Measurements from ENCODE around the gene DSG2. TPM values are rescaled to one million over a fixed set of nuclear protein-coding genes. Genes with fewer than 3 reads are reported as not detected.
"Not testable (repeated sequence)": the region's sequence is repeated elsewhere in the genome, so short reads cannot be mapped to it uniquely, and the experiment has no call there.

DSG2 gene
- total RNA-seq, 1 donor from 2014 or later, result 8.2 TPM

- TF ChIP-seq CTCF (IDR thresholded peaks at IDR 0.05; ENCODE audit: partially characterized antibody, unreplicated experiment), result no peak
- Mint-ChIP-seq H3K27ac (ENCODE audit: unreplicated experiment) (no peak overlapping the region), H3K27me3 (ENCODE audit: unreplicated experiment) (no peaks in the 10 kb centered on the region), H3K4me1 (ENCODE audit: low read depth, unreplicated experiment) (no peaks in the 10 kb centered on the region), H3K36me3 (ENCODE audit: unreplicated experiment) (no peaks in the 10 kb centered on the region), H3K4me3 (ENCODE audit: unreplicated experiment) (no peak overlapping the region), H3K9me3 (ENCODE audit: unreplicated experiment) (no peaks in the 10 kb centered on the region)
- DNase-seq, result no peak
Observed at GRCh38 chr18:31505156-31505555, 7.2 kb downstream of the DSG2 start.

- no peak for DNase-seq
- Mint-ChIP-seq H3K27ac (ENCODE audit: unreplicated experiment) (no peak overlapping the region), H3K4me1 (ENCODE audit: low read depth, unreplicated experiment) (no peaks in the 10 kb centered on the region), H3K27me3 (ENCODE audit: unreplicated experiment) (no peaks in the 10 kb centered on the region), H3K4me3 (ENCODE audit: unreplicated experiment) (no peak overlapping the region), H3K36me3 (ENCODE audit: unreplicated experiment) (no peaks in the 10 kb centered on the region), H3K9me3 (ENCODE audit: unreplicated experiment) (no peaks in the 10 kb centered on the region)
- TF ChIP-seq CTCF (IDR thresholded peaks at IDR 0.05; ENCODE audit: partially characterized antibody, unreplicated experiment), result no peak
Observed at GRCh38 chr18:31506024-31506742, 8.2 kb downstream of the DSG2 start.

- H3K9me3 Mint-ChIP-seq (ENCODE audit: unreplicated experiment); H3K4me3 Mint-ChIP-seq (ENCODE audit: unreplicated experiment); H3K36me3 Mint-ChIP-seq (ENCODE audit: unreplicated experiment); H3K27me3 Mint-ChIP-seq (ENCODE audit: unreplicated experiment); H3K27ac Mint-ChIP-seq (ENCODE audit: unreplicated experiment); H3K4me1 Mint-ChIP-seq (ENCODE audit: low read depth, unreplicated experiment); DNase-seq: not testable (repeated sequence)
Observed at GRCh38 chr18:31507124-31507523, 9.1 kb downstream of the DSG2 start.

GRCh38 chr18:31508781-31509180 lies 10.8 kb downstream of the DSG2 start:
- Mint-ChIP-seq H3K27ac (ENCODE audit: unreplicated experiment) (no peak overlapping the region), H3K4me3 (ENCODE audit: unreplicated experiment) (no peak overlapping the region), H3K9me3 (ENCODE audit: unreplicated experiment) (no peaks in the 10 kb centered on the region), H3K4me1 (ENCODE audit: low read depth, unreplicated experiment) (peaks cover 19% of the 10 kb centered on the region), H3K27me3 (ENCODE audit: unreplicated experiment) (no peaks in the 10 kb centered on the region), H3K36me3 (ENCODE audit: unreplicated experiment) (no peaks in the 10 kb centered on the region)
- no peak for DNase-seq
- no peak for TF ChIP-seq CTCF (IDR thresholded peaks at IDR 0.05; ENCODE audit: partially characterized antibody, unreplicated experiment)

GRCh38 chr18:31509571-31509970 lies 11.6 kb downstream of the DSG2 start:
- Mint-ChIP-seq H3K4me3 (ENCODE audit: unreplicated experiment) (no peak overlapping the region), H3K9me3 (ENCODE audit: unreplicated experiment) (no peaks in the 10 kb centered on the region), H3K27me3 (ENCODE audit: unreplicated experiment) (no peaks in the 10 kb centered on the region), H3K27ac (ENCODE audit: unreplicated experiment) (no peak overlapping the region), H3K4me1 (ENCODE audit: low read depth, unreplicated experiment) (peaks cover 23% of the 10 kb centered on the region), H3K36me3 (ENCODE audit: unreplicated experiment) (no peaks in the 10 kb centered on the region)
- no peak for TF ChIP-seq CTCF (IDR thresholded peaks at IDR 0.05; ENCODE audit: partially characterized antibody, unreplicated experiment)
- DNase-seq, result no peak
